ENCODE data around the gene KRTAP5-1.
A peak's percentile ranks its signal among the peaks of the same experiment; 100 is the strongest.
"Not testable (repeated sequence)": the region's sequence is repeated elsewhere in the genome, so short reads cannot be mapped to it uniquely, and the experiment has no call there.

Gene KRTAP5-1

DNA sequence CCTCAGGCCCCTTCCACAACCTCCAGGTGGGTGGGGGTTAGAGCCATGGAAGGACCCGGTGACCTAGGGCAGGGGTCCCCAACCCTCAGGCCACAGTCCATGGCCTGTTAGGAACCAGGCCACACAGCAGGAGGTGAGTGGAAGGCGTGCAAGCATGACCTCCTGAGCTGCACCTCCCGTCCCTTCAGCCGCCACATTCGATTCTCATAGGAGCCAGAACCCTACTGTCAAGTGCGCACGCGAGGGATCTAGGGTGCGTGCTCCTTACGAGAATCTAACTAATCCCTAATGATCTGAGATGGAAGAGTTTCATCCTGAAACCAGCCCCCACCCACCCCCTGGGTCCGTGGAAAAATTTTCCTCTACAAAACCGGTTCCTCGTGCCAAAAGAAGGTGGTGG lies 40.5 kb upstream of the KRTAP5-1 start:
- Histone ChIP-seq H3K9ac (no peak overlapping the region), H4K20me1 (no peaks in the 10 kb centered on the region; a peak in 1 of 22 replicates), H3K4me1 (peaks cover 0 to 9% (median 1%) of the 10 kb centered on the region in 10 experiments; a peak in 5 of 20 replicates), H3K36me3 (no peaks in the 10 kb centered on the region), H3K4me3 (no peak overlapping the region), H3K9me3 (replicated peaks in 1 of 11) (no peaks in the 10 kb centered on the region), H3K27me3 (peaks cover 0 to 4% (median 0%) of the 10 kb centered on the region in 11 experiments; a peak in 3 of 22 replicates), H3K4me2 (no peak overlapping the region), H3K27ac (no peak overlapping the region)
- no peak for TF ChIP-seq Cebpa-rat (IDR thresholded peaks at IDR 0.05)

DNA sequence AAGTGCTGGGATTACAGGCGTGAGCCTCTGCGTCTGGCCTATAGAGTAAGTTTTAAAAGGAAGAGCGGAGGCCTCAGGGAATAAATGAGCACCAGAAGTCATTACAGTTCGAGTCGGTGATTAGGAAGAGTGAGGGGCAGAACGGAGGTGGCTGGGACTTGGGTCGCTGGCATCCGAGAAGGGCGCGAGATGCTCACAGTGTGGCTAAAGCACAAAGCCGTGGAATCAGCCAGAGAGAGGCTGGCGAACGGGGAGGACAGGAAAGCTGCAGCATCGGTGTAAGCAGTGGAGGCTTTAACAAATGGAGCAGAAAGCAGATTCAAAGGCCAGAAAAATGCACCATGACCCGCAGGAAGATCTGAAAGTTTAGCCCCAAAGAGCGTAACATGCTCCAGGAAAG lies 39.5 kb upstream of the KRTAP5-1 start:
- no peak overlapping the region for H3K27ac ChIP-seq
- H3K27me3 ChIP-seq: peaks cover 0 to 3% (median 0%) of the 10 kb centered on the region in 11 experiments; a peak in 1 of 22 replicates
- no peaks in the 10 kb centered on the region for H3K36me3 ChIP-seq
- H4K20me1 ChIP-seq: no peaks in the 10 kb centered on the region; a peak in 1 of 22 replicates
- H3K4me3 ChIP-seq: no peak overlapping the region
- no peak for TF ChIP-seq Cebpa-rat (IDR thresholded peaks at IDR 0.05)
- no peaks in the 10 kb centered on the region for H3K9me3 ChIP-seq (replicated peaks in 1 of 11)
- H3K4me1 ChIP-seq: peaks cover 2 to 13% (median 4%) of the 10 kb centered on the region in 10 experiments; a peak in 17 of 20 replicates
- no peak overlapping the region for H3K9ac ChIP-seq
- H3K4me2 ChIP-seq: no peak overlapping the region

DNA sequence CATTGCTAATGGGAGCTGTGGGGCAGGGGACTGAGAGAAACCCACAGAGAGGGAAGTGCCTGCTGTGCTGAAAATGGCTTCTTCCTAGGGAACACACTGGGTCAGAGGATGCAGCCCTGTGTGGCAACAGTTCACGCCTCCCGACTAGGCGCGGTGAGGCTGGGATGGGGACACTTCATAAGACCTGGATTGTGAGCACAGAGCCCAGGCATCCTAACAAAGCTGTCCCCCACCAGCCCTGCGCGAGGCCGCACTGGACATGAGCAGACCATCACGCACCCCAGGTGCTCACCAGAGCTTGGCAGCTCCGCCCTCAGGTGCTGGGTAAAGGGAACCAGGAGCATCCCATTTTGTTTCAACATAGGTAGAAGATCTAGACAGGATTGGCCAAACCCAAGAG lies 38.6 kb upstream of the KRTAP5-1 start:
- peaks cover 0 to 3% (median 0%) of the 10 kb centered on the region in 11 experiments; a peak in 1 of 22 replicates for H3K27me3 ChIP-seq

GRCh38 chr11:1622086-1622485 lies 37.0 kb upstream of the KRTAP5-1 start, which contains the start of gene KRTAP5-4:
Gene KRTAP5-4 (minus strand): TSS chr11:1622138. CDS start chr11:1622093, 45 bp downstream.
- no peak within 1 kb of the TSS for H3K4me3 ChIP-seq
- no peaks in the 10 kb centered on the region for H3K27me3 ChIP-seq
- no peak for TF ChIP-seq Cebpa-rat (IDR thresholded peaks at IDR 0.05)
- no peak within 1 kb of the TSS for H3K9ac ChIP-seq
- no peak within 1 kb of the TSS for H3K27ac ChIP-seq
- no peaks in the 10 kb centered on the region; a peak in 1 of 22 replicates for H4K20me1 ChIP-seq
- no peak within 1 kb of the TSS for H3K4me2 ChIP-seq
- H3K36me3 ChIP-seq: no peaks in the 10 kb centered on the region
- peaks cover 8 to 10% (median 9%) of the 10 kb centered on the region in 10 experiments; a peak in 19 of 20 replicates for H3K4me1 ChIP-seq
- H3K9me3 ChIP-seq (replicated peaks in 1 of 11): peaks cover 0 to 17% (median 10%) of the 10 kb centered on the region in 11 experiments; a peak in 12 of 22 replicates

More for the DNA sequence above, 38.6 kb upstream of the KRTAP5-1 start:
- no peak overlapping the region for H3K9ac ChIP-seq
- H3K27ac ChIP-seq: no peak overlapping the region
- 0 out of 22 replicates have a peak, but pooled peaks cover 0 to under 1% (median 0%) of the 10 kb centered on the region in 11 experiments for H3K9me3 ChIP-seq (replicated peaks in 1 of 11)
- no peaks in the 10 kb centered on the region for H3K36me3 ChIP-seq
- H3K4me2 ChIP-seq: no peak overlapping the region
- TF ChIP-seq Cebpa-rat (IDR thresholded peaks at IDR 0.05): no peak
- no peak overlapping the region for H3K4me3 ChIP-seq
- peaks cover 8 to 12% (median 9%) of the 10 kb centered on the region in 10 experiments; a peak in 19 of 20 replicates for H3K4me1 ChIP-seq
- H4K20me1 ChIP-seq: no peaks in the 10 kb centered on the region; a peak in 1 of 22 replicates

DNA sequence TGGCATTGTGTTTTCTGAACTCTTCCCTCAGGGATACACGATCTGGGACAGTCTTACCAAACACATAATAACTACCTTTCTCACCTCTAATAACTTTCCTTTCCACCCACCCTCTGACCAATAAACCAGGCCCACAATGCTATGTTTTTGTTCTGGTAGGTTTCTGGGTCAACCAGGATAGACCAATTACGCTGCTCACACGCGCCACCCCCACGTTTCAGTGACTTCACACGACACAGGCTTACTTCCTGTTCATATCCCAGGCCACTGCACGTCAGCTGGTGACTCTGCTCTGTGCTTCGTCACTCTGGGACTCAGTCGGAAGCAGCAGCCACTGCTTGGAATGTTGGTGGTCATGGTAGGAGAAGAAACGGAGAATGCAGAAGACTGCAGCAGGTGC lies 34.4 kb upstream of the KRTAP5-1 start:
- no peaks in the 10 kb centered on the region for H3K36me3 ChIP-seq

DNA sequence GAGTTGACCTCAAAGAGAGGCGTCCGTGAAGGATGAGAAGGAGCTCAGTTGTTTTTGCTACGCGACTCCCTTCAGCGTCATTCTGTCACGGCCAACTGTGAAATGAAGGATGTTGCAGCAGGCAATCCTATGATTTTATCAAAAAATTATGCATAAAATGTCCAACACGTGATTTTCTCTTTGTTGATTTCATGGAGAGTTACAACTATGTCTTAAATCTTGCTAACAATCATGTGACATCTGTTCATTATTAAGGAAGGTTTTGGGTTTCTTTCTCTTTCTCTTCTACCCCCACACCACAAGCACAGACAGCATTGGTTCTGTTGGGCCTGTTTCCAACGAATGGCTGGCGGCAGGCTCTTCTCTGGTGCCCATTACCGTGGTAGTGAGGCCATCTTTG lies 33.1 kb upstream of the KRTAP5-1 start:
- no peak overlapping the region for H3K9ac ChIP-seq
- H3K27me3 ChIP-seq: no peaks in the 10 kb centered on the region
- peaks cover 8 to 12% (median 9%) of the 10 kb centered on the region in 10 experiments; a peak in 19 of 20 replicates for H3K4me1 ChIP-seq
- no peaks in the 10 kb centered on the region for H3K36me3 ChIP-seq
- H3K4me3 ChIP-seq: no peak overlapping the region
- no peak for TF ChIP-seq Cebpa-rat (IDR thresholded peaks at IDR 0.05)
- no peak overlapping the region for H3K27ac ChIP-seq
- no peaks in the 10 kb centered on the region for H4K20me1 ChIP-seq
- peaks cover 0 to 18% (median 10%) of the 10 kb centered on the region in 11 experiments; a peak in 12 of 22 replicates for H3K9me3 ChIP-seq (replicated peaks in 1 of 11)
- no peak overlapping the region for H3K4me2 ChIP-seq

More for the DNA sequence above, 34.4 kb upstream of the KRTAP5-1 start:
- Histone ChIP-seq H4K20me1 (no peaks in the 10 kb centered on the region; a peak in 1 of 22 replicates), H3K4me1 (peaks cover 8 to 10% (median 9%) of the 10 kb centered on the region in 10 experiments; a peak in 19 of 20 replicates), H3K9ac (no peak overlapping the region), H3K27me3 (no peaks in the 10 kb centered on the region), H3K4me2 (peak overlapping the region; percentile 17 to 68 (median 39); a peak in 20 of 22 replicates), H3K27ac (peak overlapping the region in 2 of 11 experiments; percentile 29 to 33; a peak in 2 of 22 replicates), H3K9me3 (replicated peaks in 1 of 11) (peaks cover 0 to 18% (median 10%) of the 10 kb centered on the region in 11 experiments; a peak in 12 of 22 replicates), H3K4me3 (no peak overlapping the region)
- TF ChIP-seq Cebpa-rat (IDR thresholded peaks at IDR 0.05): no peak

GRCh38 chr11:1608363-1608762 lies 23.3 kb upstream of the KRTAP5-1 start, which contains the start of gene KRTAP5-3:
Gene KRTAP5-3 (minus strand): TSS chr11:1608463. CDS start chr11:1608385, 78 bp downstream.
- no peak for TF ChIP-seq Cebpa-rat (IDR thresholded peaks at IDR 0.05)
- Histone ChIP-seq H4K20me1 (no peaks in the 10 kb centered on the region), H3K9me3 (replicated peaks in 1 of 11) (peaks cover 3 to 14% (median 11%) of the 10 kb centered on the region in 11 experiments; a peak in 10 of 22 replicates), H3K4me1 (peaks cover 6 to 27% (median 11%) of the 10 kb centered on the region in 10 experiments; a peak in 17 of 20 replicates), H3K4me2 (peak within 1 kb of the TSS in 7 of 11 experiments; percentile 10 to 28 (median 23); a peak in 7 of 22 replicates), H3K9ac (no peak within 1 kb of the TSS), H3K36me3 (no peaks in the 10 kb centered on the region), H3K27me3 (peaks cover 0 to 9% (median 0%) of the 10 kb centered on the region in 11 experiments; a peak in 4 of 22 replicates), H3K27ac (no peak within 1 kb of the TSS), H3K4me3 (no peak within 1 kb of the TSS)

- H4K20me1 ChIP-seq, H3K9ac ChIP-seq, H3K27me3 ChIP-seq, H3K27ac ChIP-seq, H3K4me3 ChIP-seq, H3K36me3 ChIP-seq: not testable (repeated sequence)
- Histone ChIP-seq H3K4me1 (peaks cover 6 to 27% (median 11%) of the 10 kb centered on the region in 10 experiments; a peak in 17 of 20 replicates), H3K9me3 (replicated peaks in 1 of 11) (peaks cover 3 to 14% (median 11%) of the 10 kb centered on the region in 11 experiments; a peak in 10 of 22 replicates), H3K4me2 (peak overlapping the region in 7 of 11 experiments; percentile 10 to 28 (median 23); a peak in 6 of 22 replicates)
These were observed 22.8 kb upstream of the KRTAP5-1 start for GRCh38 chr11:1607901-1608300.

DNA sequence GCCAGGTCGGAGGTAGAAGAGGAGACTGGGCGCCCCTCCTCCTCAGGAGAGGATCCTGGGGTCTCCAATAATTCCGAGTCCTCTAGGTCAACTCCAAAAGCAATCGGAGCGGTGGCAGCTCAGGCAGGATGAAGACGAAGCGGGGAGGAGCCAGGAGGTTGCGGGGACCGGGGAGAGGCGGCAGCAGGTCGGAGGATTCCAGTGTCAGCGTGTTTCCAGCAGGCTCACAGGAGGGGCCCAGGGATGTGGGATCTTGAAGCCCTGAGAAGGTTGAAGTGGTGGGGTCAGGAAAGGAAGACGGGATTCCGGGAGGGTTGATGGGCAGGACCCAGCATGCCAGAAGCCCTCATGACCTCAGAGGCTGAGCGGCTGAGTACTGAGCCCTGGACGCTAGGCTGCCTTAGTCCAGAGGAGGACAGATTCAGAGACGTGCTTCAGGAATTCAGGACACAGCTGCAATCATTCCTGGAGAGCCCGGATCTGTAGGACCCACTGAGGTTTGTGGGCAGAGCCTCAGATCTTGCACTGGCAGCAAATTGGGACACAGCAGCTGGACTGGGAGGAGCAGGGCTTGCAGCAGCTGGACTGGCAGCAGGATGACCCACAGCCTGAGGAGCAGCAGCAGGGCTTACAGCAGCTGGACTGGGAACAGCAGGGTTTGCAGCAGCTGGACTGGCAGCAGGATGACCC lies 22.2 kb upstream of the KRTAP5-1 start:
- not testable (repeated sequence) for H3K9ac ChIP-seq, H4K20me1 ChIP-seq, H3K36me3 ChIP-seq, H3K4me3 ChIP-seq, H3K27me3 ChIP-seq
- Histone ChIP-seq H3K4me1 (peaks cover 6 to 27% (median 11%) of the 10 kb centered on the region in 10 experiments; a peak in 17 of 20 replicates), H3K27ac (0 out of 22 replicates have a peak overlapping the region, but pooled peaks of 1 of the 11 experiments have one; percentile 34), H3K9me3 (replicated peaks in 1 of 11) (peaks cover 3 to 14% (median 11%) of the 10 kb centered on the region in 11 experiments; a peak in 10 of 22 replicates), H3K4me2 (peak overlapping the region in 3 of 11 experiments; percentile 10 to 25 (median 23); a peak in 3 of 22 replicates)

GRCh38 chr11:1605923-1606322 lies 20.8 kb upstream of the KRTAP5-1 start:
- peaks cover 6 to 27% (median 11%) of the 10 kb centered on the region in 10 experiments; a peak in 17 of 20 replicates for H3K4me1 ChIP-seq
- H3K36me3 ChIP-seq, H3K4me3 ChIP-seq, H3K27me3 ChIP-seq, H3K9ac ChIP-seq, H4K20me1 ChIP-seq: not testable (repeated sequence)
- peak overlapping the region in 7 of 11 experiments; percentile 25 to 55 (median 39); a peak in 12 of 22 replicates for H3K27ac ChIP-seq
- H3K4me2 ChIP-seq: peak overlapping the region; percentile 4 to 53 (median 24); a peak in 13 of 22 replicates
- peaks cover 2 to 12% (median 10%) of the 10 kb centered on the region in 11 experiments; a peak in 10 of 22 replicates for H3K9me3 ChIP-seq (replicated peaks in 1 of 11)
